NCI-H2029 (cell line): ENCODE data around the gene MALT1.

Experiments
- DNase-seq: peaks from one replicate; lab custom pipeline; 2025; lab: John Stamatoyannopoulos, UW

Gene MALT1

GRCh38 chr18:58691256-58691655 lies 20.0 kb downstream of the MALT1 start:
- peak; percentile 32 for DNase-seq

GRCh38 chr18:58692422-58693185 lies 21.3 kb downstream of the MALT1 start:
- no peak for DNase-seq

- no peak for DNase-seq
These were observed 23.0 kb downstream of the MALT1 start for GRCh38 chr18:58694221-58694620.

- DNase-seq: no peak
These were observed 23.6 kb downstream of the MALT1 start for GRCh38 chr18:58694720-58695468.

- DNase-seq: no peak
These were observed 24.5 kb downstream of the MALT1 start for GRCh38 chr18:58695772-58696171.

- no peak for DNase-seq
These were observed 25.9 kb downstream of the MALT1 start for GRCh38 chr18:58697146-58697545.

- DNase-seq: no peak
These were observed 27.5 kb downstream of the MALT1 start for GRCh38 chr18:58698701-58699193.

- DNase-seq: no peak
These were observed 28.3 kb downstream of the MALT1 start for GRCh38 chr18:58699551-58699950.

- no peak for DNase-seq
These were observed 28.9 kb downstream of the MALT1 start for GRCh38 chr18:58700209-58700608.

- no peak for DNase-seq
These were observed 41.7 kb downstream of the MALT1 start for GRCh38 chr18:58712930-58713329.

- no peak for DNase-seq
These were observed 43.0 kb downstream of the MALT1 start for GRCh38 chr18:58714259-58714658.

- DNase-seq: no peak
These were observed 43.6 kb downstream of the MALT1 start for GRCh38 chr18:58714821-58715220.

- no peak for DNase-seq
These were observed 44.3 kb downstream of the MALT1 start for GRCh38 chr18:58715540-58715939.

- DNase-seq: no peak
These were observed 44.9 kb downstream of the MALT1 start for GRCh38 chr18:58716060-58716756.

- DNase-seq: no peak
These were observed 50.4 kb downstream of the MALT1 start for GRCh38 chr18:58721566-58722239.

- DNase-seq: no peak
These were observed 52.7 kb downstream of the MALT1 start for GRCh38 chr18:58723810-58724602.

- no peak for DNase-seq
These were observed 55.4 kb downstream of the MALT1 start for GRCh38 chr18:58726671-58727070.

GRCh38 chr18:58727776-58728500 lies 56.7 kb downstream of the MALT1 start:
- no peak for DNase-seq

- no peak for DNase-seq
These were observed 57.5 kb downstream of the MALT1 start for GRCh38 chr18:58728719-58729118.

- no peak for DNase-seq
These were observed 59.4 kb downstream of the MALT1 start for GRCh38 chr18:58730618-58731017.

GRCh38 chr18:58732471-58732870 lies 61.2 kb downstream of the MALT1 start:
- no peak for DNase-seq
